ENCODE results near the gene ACACB.
A peak's percentile ranks its signal among the peaks of the same experiment; 100 is the strongest.

ACACB gene

DNA sequence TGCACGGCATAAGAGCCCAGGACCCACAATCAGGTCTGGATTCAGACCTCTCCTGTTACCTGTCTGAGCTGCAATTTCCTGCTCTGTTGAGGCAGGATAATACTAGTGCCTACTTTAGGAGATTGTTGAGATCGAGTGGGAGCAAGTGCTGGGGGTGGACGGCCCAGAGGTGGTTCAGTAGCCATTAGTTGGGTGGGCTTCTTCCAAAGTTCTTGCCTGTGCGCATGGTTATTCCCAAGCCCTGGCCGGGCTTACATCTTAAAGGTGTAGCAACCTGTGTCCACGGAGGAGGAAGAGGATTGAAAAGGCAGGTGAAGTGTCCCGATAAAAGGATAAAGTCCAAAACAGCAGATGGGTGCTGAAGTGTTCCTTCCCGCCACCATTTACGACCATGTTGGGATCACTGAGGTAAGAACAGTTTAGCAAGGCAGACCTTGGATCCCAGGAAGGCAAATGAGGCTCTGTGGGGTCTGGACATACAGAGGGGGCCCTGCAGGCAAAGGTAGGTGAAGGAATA, 33.8 kb downstream of the ACACB start:
- no peak for DNase-seq (ENCODE audit: low read depth)
- no peak overlapping the region for H3K4me3 ChIP-seq (replicated peaks; ENCODE audit: low read depth, low read length)
- TF ChIP-seq CTCF (IDR thresholded peaks at IDR 0.05; ENCODE audit: low read length, missing control alignments) = no peak

DNA sequence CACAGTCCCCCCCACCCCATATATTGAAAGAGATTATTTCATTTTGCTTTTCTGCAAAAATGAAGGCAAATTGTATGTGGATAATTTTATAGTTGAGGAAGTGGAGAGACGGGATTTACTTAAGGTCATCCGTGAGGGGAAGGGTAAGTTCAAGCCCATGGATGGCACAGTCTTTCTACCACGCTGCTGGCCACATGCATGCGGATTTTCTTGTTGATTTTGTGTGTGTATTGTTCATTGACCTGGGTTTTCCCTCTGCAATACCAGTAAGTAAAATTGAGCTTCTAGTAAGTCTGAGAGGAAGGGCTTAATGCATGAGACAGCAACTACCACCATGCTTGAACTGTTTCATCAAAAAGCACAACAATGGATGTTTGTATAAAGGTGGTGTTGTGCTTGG, 35.1 kb downstream of the ACACB start:
- H3K4me3 ChIP-seq (replicated peaks; ENCODE audit: low read depth, low read length) = no peak overlapping the region
- no peak for DNase-seq (ENCODE audit: low read depth)
- no peak for TF ChIP-seq CTCF (IDR thresholded peaks at IDR 0.05; ENCODE audit: low read length, missing control alignments)

- peak overlapping the region; percentile 51 for H3K4me3 ChIP-seq (replicated peaks; ENCODE audit: low read depth, low read length)
- TF ChIP-seq CTCF (IDR thresholded peaks at IDR 0.05; ENCODE audit: low read length, missing control alignments) = no peak
- no peak for DNase-seq (ENCODE audit: low read depth)
Observed at GRCh38 chr12:109153821-109154441, 37.5 kb downstream of the ACACB start.

- no peak for TF ChIP-seq CTCF (IDR thresholded peaks at IDR 0.05; ENCODE audit: low read length, missing control alignments)
- peak overlapping the region; percentile 60 for H3K4me3 ChIP-seq (replicated peaks; ENCODE audit: low read depth, low read length)
- DNase-seq (ENCODE audit: low read depth) = peak; percentile 52
Observed at GRCh38 chr12:109154451-109155438, 38.4 kb downstream of the ACACB start.

DNA sequence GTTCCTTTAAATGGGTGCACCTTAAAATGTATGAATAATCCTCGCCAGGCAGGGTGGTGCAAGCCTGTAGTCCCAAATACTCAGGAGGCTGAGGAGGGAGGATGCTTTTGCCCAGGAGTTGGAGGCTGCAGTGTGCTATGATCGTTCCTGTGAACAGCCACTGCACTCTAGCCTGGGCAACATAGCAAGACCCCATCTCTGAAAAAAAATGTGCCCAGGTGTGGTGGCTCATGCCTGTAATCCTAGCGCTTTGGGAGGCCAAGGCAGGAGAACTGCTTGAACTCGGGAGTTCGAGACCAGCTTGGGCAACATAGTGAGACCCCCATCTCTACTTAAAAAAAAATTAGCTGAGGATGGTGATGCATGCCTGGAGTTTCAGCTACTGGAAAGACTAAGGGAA, 39.6 kb downstream of the ACACB start:
- TF ChIP-seq CTCF (IDR thresholded peaks at IDR 0.05; ENCODE audit: low read length, missing control alignments) = no peak
- H3K4me3 ChIP-seq (replicated peaks; ENCODE audit: low read depth, low read length) = no peak overlapping the region
- DNase-seq (ENCODE audit: low read depth) = no peak

- TF ChIP-seq CTCF (IDR thresholded peaks at IDR 0.05; ENCODE audit: low read length, missing control alignments) = no peak
- H3K4me3 ChIP-seq (replicated peaks; ENCODE audit: low read depth, low read length) = no peak overlapping the region
- DNase-seq (ENCODE audit: low read depth) = no peak
Observed at GRCh38 chr12:109156586-109156985, 40.2 kb downstream of the ACACB start.

All from fibroblast of pulmonary artery (primary cell).